Keratinocyte (primary cell): ENCODE results near the gene SSBP1.
"Not testable (repeated sequence)": the region's sequence is repeated elsewhere in the genome, so short reads cannot be mapped to it uniquely, and the experiment has no call there.

Source experiments
- CTCF ChIP-seq, 3 experiments: IDR thresholded peaks in 1 of 3; conservative IDR thresholded peaks in 1 of 3; optimal IDR thresholded peaks in 1 of 3; 2 replicates in 2 of 3; 3 replicates in 1 of 3; pipeline versions ENCODE3 to v1.5.1; 2011; ENCODE audit warnings: low read length in 3 of 3, mild to moderate bottlenecking in 3 of 3, moderate library complexity in 2 of 3, control low read depth in 1 of 3, inconsistent platforms in 1 of 3; ENCODE audit not compliant: insufficient read depth in 2 of 3; ENCODE audit errors: extremely low read depth in 1 of 3
- EZH2 ChIP-seq: IDR thresholded peaks from one replicate; pipeline ENCODE4 v1.6.1; 2012; ENCODE audit warnings: inconsistent platforms, mild to moderate bottlenecking, low read length, moderate library complexity

- TF ChIP-seq CTCF (optimal IDR thresholded peaks at IDR 0.05 in 1 of 3, IDR thresholded peaks at IDR 0.05 in 1 of 3, conservative IDR thresholded peaks at IDR 0.05 in 1 of 3; ENCODE audit: extremely low read depth in 1 of 3, insufficient read depth in 2 of 3, low read length in 3 of 3); EZH2: not testable (repeated sequence)
Measured at GRCh38 chr7:141751904-141752303, 13.7 kb downstream of the SSBP1 start.
